RWPE2 (cell line): Measurements from ENCODE around the gene RNF214.
"Not testable (repeated sequence)": the region's sequence is repeated elsewhere in the genome, so short reads cannot be mapped to it uniquely, and the experiment has no call there.

ENCODE experiments used
- ATAC-seq: fragments of 200-7000 bp; cut with Tn5 transposase; 3 replicates; pipeline ENCODE4 v1.9.1; 2021; ENCODE audit warnings: low read depth
- DNase-seq: peaks from one replicate; pipeline ENCODE4 v3.0.0-alpha.2; 2020; ENCODE audit warnings: low spot score
- H3K27ac ChIP-seq: fragments of 450-650 bp; 2 replicates; pipeline ENCODE4 v1.5.1; 2017; ENCODE audit warnings: mild to moderate bottlenecking; ENCODE audit not compliant: poor library complexity, severe bottlenecking
- H3K27me3 ChIP-seq: fragments of 250-450 bp; sonication (Bioruptor Pico); 2 replicates; pipeline ENCODE4 v1.5.1; 2021; ENCODE audit warnings: mild to moderate bottlenecking, moderate library complexity; ENCODE audit not compliant: insufficient read depth, poor library complexity, severe bottlenecking
- H3K36me3 ChIP-seq: fragments of 250-450 bp; sonication (Bioruptor Pico); 2 replicates; pipeline ENCODE4 v1.5.1; 2020; ENCODE audit warnings: low read depth, mild to moderate bottlenecking, moderate library complexity
- H3K4me1 ChIP-seq: fragments of 250-450 bp; sonication (Bioruptor Pico); 2 replicates; pipeline ENCODE4 v1.5.1; 2021; ENCODE audit warnings: mild to moderate bottlenecking, moderate library complexity; ENCODE audit not compliant: insufficient read depth, poor library complexity, severe bottlenecking
- H3K4me3 ChIP-seq: fragments of 250-450 bp; sonication (Bioruptor Pico); 2 replicates; pipeline ENCODE4 v1.5.1; 2021; ENCODE audit warnings: mild to moderate bottlenecking, moderate library complexity; ENCODE audit not compliant: severe bottlenecking
- H3K9me3 ChIP-seq: fragments of 250-450 bp; sonication (Bioruptor Pico); 2 replicates; pipeline ENCODE4 v1.5.1; 2021; ENCODE audit warnings: mild to moderate bottlenecking, moderate library complexity; ENCODE audit not compliant: severe bottlenecking
- TF ChIP-seq, protein P1 (sequence below): fragments of 450-650 bp; IDR thresholded peaks from one replicate; pipeline ENCODE4 v1.5.1; 2017; ENCODE audit warnings: mild to moderate bottlenecking, moderate library complexity; ENCODE audit not compliant: poor library complexity, severe bottlenecking

The RNF214 gene

DNA sequence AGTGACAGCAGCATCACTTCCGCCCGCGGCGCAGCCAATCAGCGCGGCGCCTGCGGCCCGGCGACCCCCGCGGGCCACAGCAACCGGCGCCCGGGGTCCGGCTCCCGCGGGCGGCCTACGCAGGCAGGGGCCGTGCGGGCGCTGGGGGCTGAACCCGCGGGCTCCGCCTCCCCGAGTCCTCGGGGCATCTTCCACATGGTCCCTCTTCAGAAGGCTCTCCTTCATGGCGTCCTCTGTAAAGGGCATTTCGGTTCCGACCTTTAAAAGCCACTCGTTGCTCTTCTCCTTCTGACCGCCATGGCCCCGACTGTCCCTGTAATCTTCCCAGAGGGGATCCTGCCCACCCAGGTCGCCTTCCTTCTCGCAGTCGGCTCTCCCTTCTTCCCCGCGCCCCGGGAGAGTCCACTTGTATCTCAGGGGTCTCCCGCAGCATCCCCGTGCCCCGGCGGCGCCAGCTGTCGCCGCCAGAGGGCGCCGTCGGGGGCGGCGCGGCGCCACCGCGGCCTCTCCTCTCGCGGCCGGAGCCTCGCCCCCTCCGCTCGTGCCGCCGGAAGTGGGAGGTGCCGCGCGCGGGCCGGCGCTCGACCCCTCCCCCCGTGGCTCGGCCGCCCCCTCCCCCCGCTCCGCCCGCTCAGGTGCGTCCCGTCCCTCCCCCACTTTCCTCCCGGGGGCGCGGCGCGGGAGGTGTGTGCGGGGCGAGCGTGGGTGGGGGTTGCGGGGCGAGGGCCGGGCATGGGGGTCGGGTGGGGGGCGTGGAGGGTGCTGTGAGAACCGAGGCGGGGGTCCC is at the start of gene RNF214:
Gene RNF214, plus strand, starts transcription at position 580 of the 787 bp plus-strand sequence. CDS start 1,602 bp downstream, outside the sequence.
- TF ChIP-seq, protein P1, sequence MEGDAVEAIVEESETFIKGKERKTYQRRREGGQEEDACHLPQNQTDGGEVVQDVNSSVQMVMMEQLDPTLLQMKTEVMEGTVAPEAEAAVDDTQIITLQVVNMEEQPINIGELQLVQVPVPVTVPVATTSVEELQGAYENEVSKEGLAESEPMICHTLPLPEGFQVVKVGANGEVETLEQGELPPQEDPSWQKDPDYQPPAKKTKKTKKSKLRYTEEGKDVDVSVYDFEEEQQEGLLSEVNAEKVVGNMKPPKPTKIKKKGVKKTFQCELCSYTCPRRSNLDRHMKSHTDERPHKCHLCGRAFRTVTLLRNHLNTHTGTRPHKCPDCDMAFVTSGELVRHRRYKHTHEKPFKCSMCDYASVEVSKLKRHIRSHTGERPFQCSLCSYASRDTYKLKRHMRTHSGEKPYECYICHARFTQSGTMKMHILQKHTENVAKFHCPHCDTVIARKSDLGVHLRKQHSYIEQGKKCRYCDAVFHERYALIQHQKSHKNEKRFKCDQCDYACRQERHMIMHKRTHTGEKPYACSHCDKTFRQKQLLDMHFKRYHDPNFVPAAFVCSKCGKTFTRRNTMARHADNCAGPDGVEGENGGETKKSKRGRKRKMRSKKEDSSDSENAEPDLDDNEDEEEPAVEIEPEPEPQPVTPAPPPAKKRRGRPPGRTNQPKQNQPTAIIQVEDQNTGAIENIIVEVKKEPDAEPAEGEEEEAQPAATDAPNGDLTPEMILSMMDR: peak; percentile 97
- DNase-seq: peak; percentile 70
- peak within 1 kb of the TSS; percentile 57 for H3K27ac ChIP-seq
- H3K27me3 ChIP-seq: no peaks in the 10 kb centered on the region
- no peaks in the 10 kb centered on the region for H3K4me1 ChIP-seq
- peaks cover 41% of the 10 kb centered on the region for H3K36me3 ChIP-seq
- H3K9me3 ChIP-seq: no peaks in the 10 kb centered on the region
- H3K4me3 ChIP-seq: peak within 1 kb of the TSS; percentile 100
- peak; percentile 75 for ATAC-seq

DNA sequence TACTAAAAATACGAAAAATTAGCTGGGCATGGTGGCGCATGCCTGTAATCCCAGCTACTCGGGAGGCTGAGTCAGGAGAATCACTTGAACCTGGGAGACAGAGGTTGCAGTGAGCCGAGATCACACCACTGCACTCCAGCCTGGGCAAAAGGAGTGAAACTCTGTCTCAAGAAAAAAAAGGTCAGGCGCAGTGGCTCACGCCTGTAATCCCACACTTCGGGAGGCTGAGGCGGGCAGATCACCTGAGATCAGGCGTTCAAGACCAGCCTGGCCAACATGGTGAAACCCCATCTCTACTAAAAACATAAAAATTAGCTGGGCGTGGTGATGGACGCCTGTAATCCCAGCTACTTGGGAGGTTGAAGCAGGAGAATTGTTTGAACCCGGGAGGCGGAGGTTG is 49.3 kb upstream of the RNF214 start:
- not testable (repeated sequence) for DNase-seq, ATAC-seq, H3K36me3 ChIP-seq, H3K27me3 ChIP-seq, H3K4me3 ChIP-seq, H3K9me3 ChIP-seq, H3K4me1 ChIP-seq, H3K27ac ChIP-seq

DNA sequence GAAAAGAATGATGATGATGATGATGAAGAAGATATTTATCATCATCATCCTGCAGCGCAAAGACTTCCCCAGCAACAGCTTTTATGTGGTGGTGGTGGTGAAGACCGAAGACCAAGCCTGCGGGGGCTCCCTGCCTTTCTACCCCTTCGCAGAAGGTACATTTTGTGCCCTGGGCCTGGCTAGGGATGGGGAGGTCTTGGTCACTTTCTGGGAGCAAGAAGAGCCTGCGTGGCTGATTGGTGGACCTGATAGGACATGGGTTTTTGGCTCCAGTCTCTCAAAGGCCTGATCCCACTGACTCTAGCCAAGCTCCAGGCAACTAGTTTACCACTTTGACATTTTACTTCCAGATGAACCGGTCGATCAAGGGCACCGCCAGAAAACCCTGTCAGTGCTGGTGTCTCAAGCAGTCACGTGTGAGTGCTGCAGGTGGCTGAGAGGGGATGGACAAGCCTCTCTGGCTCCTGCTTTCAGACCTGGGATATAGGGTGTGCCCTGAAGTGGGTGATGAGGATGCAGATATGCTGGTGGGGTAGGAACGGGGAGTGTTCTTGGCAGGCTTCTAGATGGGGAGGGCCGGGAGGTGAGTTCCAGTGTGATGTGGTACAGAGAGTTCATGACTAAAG is 48.6 kb upstream of the RNF214 start:
- ATAC-seq (no peak), DNase-seq (peak; percentile 26)
- Histone ChIP-seq H3K4me3 (no peak overlapping the region), H3K9me3 (no peaks in the 10 kb centered on the region), H3K27ac (no peak overlapping the region), H3K4me1 (no peaks in the 10 kb centered on the region), H3K36me3 (no peaks in the 10 kb centered on the region; the same call in 1 of the 2 replicates), H3K27me3 (no peaks in the 10 kb centered on the region)
- TF ChIP-seq, protein P1: no peak

DNA sequence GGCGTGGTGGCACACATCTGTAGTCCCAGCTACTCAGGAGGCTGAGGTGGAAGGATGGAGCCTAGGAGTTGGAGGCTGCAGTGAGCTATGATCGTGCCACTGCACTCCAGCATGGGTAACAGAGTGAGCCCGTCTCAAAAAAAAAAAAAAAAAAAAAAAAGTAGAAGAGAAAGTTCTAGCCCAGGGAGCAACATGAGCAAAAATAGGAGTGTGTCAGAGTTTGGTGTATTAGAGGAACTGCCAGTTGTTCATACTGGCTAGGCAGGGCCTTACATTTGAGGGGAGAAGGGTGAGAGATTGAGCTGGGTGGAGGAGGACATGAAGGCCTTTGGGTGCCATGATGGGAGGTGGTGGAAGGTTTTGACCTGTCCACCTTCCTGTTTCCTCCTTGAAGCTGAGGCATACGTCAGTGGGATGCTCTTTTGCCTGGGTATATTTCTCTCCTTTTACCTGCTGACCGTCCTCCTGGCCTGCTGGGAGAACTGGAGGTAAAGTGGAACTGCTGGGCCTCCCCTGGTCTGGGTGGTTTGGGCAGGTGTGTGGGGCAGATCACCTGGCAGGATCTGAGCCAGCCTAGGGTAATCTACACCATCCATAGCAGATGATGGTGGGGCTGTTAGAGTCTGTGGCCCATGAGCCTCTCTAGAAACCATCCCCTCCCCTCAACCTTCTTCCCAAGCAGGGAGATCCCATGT is 46.6 kb upstream of the RNF214 start:
- DNase-seq (peak; percentile 29), ATAC-seq (no peak)
- no peaks in the 10 kb centered on the region for H3K9me3 ChIP-seq
- H3K4me1 ChIP-seq: no peaks in the 10 kb centered on the region
- no peak overlapping the region for H3K27ac ChIP-seq
- H3K27me3 ChIP-seq: no peaks in the 10 kb centered on the region
- peaks cover 8% of the 10 kb centered on the region for H3K36me3 ChIP-seq
- no peak overlapping the region for H3K4me3 ChIP-seq
- TF ChIP-seq, protein P1: no peak

DNA sequence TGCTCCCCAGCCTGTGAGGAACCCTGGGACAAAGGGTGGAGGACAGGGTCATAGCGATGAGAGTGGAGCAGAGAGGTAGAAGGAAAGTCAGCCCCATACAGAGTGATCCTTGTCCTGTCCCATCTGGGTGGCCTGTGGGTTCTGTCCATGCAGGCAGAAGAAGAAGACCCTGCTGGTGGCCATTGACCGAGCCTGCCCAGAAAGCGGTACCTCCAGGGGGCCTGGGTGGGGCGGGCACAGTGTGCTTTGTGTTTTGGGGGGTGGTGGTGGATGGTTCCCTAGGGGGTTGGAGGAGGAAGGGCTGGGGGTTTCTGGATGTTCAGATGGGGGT is 46.1 kb upstream of the RNF214 start:
- H3K9me3 ChIP-seq: no peaks in the 10 kb centered on the region
- no peak for ATAC-seq
- no peak overlapping the region for H3K4me3 ChIP-seq
- TF ChIP-seq, protein P1: no peak
- peak; percentile 30 for DNase-seq
- H3K27me3 ChIP-seq: no peaks in the 10 kb centered on the region
- no peaks in the 10 kb centered on the region for H3K4me1 ChIP-seq
- H3K27ac ChIP-seq: no peak overlapping the region
- H3K36me3 ChIP-seq: peaks cover 8% of the 10 kb centered on the region
